Heart right ventricle (tissue), 16 donors: ENCODE measurements around the gene TOR2A. TPM values are rescaled to one million over a fixed set of nuclear protein-coding genes. Genes with fewer than 3 reads are reported as not detected.

Experiments
- ATAC-seq, 8 donors: fragments of 200-7000 bp; cut with Tn5 transposase; one replicate each; pipeline ENCODE4 v1.9.1; 2020; ENCODE audit warnings: mild to moderate bottlenecking in 8 of 8, moderate library complexity in 8 of 8, moderate number of reproducible peaks in 1 of 8
- DNase-seq, 2 donors: peaks; one replicate each; pipeline ENCODE4 v3.0.0-alpha.2; 2020
- H3K27ac ChIP-seq, 10 donors: fragments of 200-600 bp; sonication (generic) in 2 of 10; one replicate each; pipeline versions ENCODE4 v1.5.0 to v1.8.0; 2020 to 2022; ENCODE audit warnings: mild to moderate bottlenecking in 3 of 10
- H3K27me3 ChIP-seq, 7 donors: fragments of 200-600 bp; one replicate each; pipeline ENCODE4 v1.8.0; 2021 to 2022; ENCODE audit warnings: mild to moderate bottlenecking in 2 of 7
- H3K36me3 ChIP-seq, 9 donors: fragments of 200-600 bp; sonication (generic) in 1 of 9; one replicate each; pipeline versions ENCODE4 v1.5.0 to v1.8.0; 2020 to 2022; ENCODE audit warnings: mild to moderate bottlenecking in 2 of 9
- H3K4me1 ChIP-seq, 9 donors: fragments of 200-600 bp; sonication (generic) in 1 of 9; one replicate each; pipeline versions ENCODE4 v1.5.0 to v1.8.0; 2020 to 2022; ENCODE audit warnings: mild to moderate bottlenecking in 4 of 9
- H3K4me3 ChIP-seq, 10 donors: fragments of 200-600 bp; sonication (generic) in 2 of 10; one replicate each; pipeline versions ENCODE4 v1.5.0 to v1.8.0; 2020 to 2022; ENCODE audit warnings: mild to moderate bottlenecking in 7 of 10, moderate library complexity in 2 of 10
- H3K9me3 ChIP-seq, 11 donors: fragments of 200-600 bp in 10 of 11; sonication (generic) in 2 of 11; one replicate each; pipeline versions ENCODE4 v1.5.0 to v1.8.0; 2013 to 2022; ENCODE audit warnings: mild to moderate bottlenecking in 2 of 11, control low read depth in 1 of 11, moderate library complexity in 1 of 11
- WGBS, 2 donors: extraction: QIAGEN DNeasy Blood & Tissue Kit; methylation state at CpG; one replicate each; pipeline ENCODE4 v1.1.7; 2013; ENCODE audit warnings: inconsistent platforms in 1 of 2; 5-methylcytosine and 5-hydroxymethylcytosine counted together
- intact Hi-C, 10 donors: fragments of 100-400 bp; cut with DNase I; formaldehyde crosslinking; loops; one replicate each; pipeline versions ENCODE4 v1.11.1 to v1.14.2; 2022
- polyA plus RNA-seq, 2 donors: library from polyadenylated mRNA; stranded (reverse); fragments of 200-250 nt; gene quantifications; one replicate each; pipeline ENCODE4 v1.2.3, GENCODE V29; 2013
- total RNA-seq, 10 donors: library from RNA; stranded (reverse); fragmentation: NEBNext Ultra II Directional in 3 of 10; extraction: Animal tissue kit (Norgen Biotek cat#: 25700) in 3 of 10; gene quantifications; one replicate each; pipeline versions ENCODE4 v1.2.1 to v1.2.4, GENCODE V29; 2021 to 2023
- TF ChIP-seq, protein P1 (sequence below), 9 donors: fragments of 200-600 bp; sonication (generic) in 2 of 9; IDR thresholded peaks; one replicate each; pipeline versions ENCODE4 v1.5.0 to v1.8.0; 2021 to 2022; ENCODE audit warnings: antibody characterized with exemption in 9 of 9, mild to moderate bottlenecking in 5 of 9, moderate library complexity in 1 of 9
- donor health status: Arrhythmogenic right ventricular cardiomyopathy.
- donor health status: ischemic (EF 13 %, LVEDD 7.1; RV severe dilation, severe dysfunction).
- donor health status: healthy with polysubstance abuse.
- donor health status: DM: no; HTN: yes; CAD: no.
- donor health status: DM: no; HTN: no; CAD: no.
- donor health status: ischemic (EF 25% LVEDD 6.9; RV normal size, moderate dysfunction).
- donor health status: ischemic (EF 25% LVEDD 5.7; RV mildly dilated, moderate dysfunction).
- donor health status: healthy.
- donor health status: DM: yes; HTN: yes; CAD: no.
- donor health status: Ischemic cardiomyopathy.
- donor health status: ischemic (EF 35%, LVEDD 5.7; RV mildly dilated, moderate dysfunction).
- donor health status: nonischemic (EF 11% LVEDD 7.7; RV severe dilation, severe dysfunction).
- donor health status: DM: yes; HTN: yes; CAD: no.
- donor health status: PGD.
- donor health status: ischemic (EF 29% LVEDD 5.4; RV normal size, mild dysfunction).
- donor health status: nonischemic (EF 23%, LVEDD 6.1; RV moderate dilation, normal function).

The TOR2A gene
- total and polyA plus RNA-seq, 12 donors: 1.5 to 7.6 (median 2.8) TPM

GRCh38 chr9:127767909-127768331 lies 32.8 kb upstream of the TOR2A start:
- TF ChIP-seq, protein P1, sequence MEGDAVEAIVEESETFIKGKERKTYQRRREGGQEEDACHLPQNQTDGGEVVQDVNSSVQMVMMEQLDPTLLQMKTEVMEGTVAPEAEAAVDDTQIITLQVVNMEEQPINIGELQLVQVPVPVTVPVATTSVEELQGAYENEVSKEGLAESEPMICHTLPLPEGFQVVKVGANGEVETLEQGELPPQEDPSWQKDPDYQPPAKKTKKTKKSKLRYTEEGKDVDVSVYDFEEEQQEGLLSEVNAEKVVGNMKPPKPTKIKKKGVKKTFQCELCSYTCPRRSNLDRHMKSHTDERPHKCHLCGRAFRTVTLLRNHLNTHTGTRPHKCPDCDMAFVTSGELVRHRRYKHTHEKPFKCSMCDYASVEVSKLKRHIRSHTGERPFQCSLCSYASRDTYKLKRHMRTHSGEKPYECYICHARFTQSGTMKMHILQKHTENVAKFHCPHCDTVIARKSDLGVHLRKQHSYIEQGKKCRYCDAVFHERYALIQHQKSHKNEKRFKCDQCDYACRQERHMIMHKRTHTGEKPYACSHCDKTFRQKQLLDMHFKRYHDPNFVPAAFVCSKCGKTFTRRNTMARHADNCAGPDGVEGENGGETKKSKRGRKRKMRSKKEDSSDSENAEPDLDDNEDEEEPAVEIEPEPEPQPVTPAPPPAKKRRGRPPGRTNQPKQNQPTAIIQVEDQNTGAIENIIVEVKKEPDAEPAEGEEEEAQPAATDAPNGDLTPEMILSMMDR (IDR thresholded peaks at IDR 0.05): no peak
- peak; percentile 53 to 58 for DNase-seq
- Histone ChIP-seq H3K4me3 (peak overlapping the region in 9 of 10 donors; percentile 15 to 75 (median 65)), H3K36me3 (peaks cover 0 to 29% (median 0%) of the 10 kb centered on the region in 9 donors), H3K9me3 (no peaks in the 10 kb centered on the region), H3K27ac (peak overlapping the region; percentile 71 to 97 (median 88)), H3K27me3 (no peaks in the 10 kb centered on the region), H3K4me1 (peaks cover 9 to 85% (median 65%) of the 10 kb centered on the region in 9 donors)
- ATAC-seq: no peak
- intact Hi-C loops: no loop called here
- WGBS, 2 donors: 32 to 33% methylated on average over 13 of the region's 13 CpGs

- intact Hi-C loops: no loop called here
- no peaks in the 10 kb centered on the region for H3K9me3 ChIP-seq
- TF ChIP-seq, protein P1 (IDR thresholded peaks at IDR 0.05): no peak
- WGBS, 2 donors: 52 to 54% methylated on average over 3 of the region's 3 CpGs
- peak overlapping the region in 7 of 10 donors; percentile 15 to 75 (median 65) for H3K4me3 ChIP-seq
- peaks cover 10 to 90% (median 70%) of the 10 kb centered on the region in 9 donors for H3K4me1 ChIP-seq
- DNase-seq (no peak), ATAC-seq (no peak)
- no peaks in the 10 kb centered on the region for H3K27me3 ChIP-seq
- H3K27ac ChIP-seq: peak overlapping the region; percentile 71 to 97 (median 88)
- H3K36me3 ChIP-seq: peaks cover 0 to 24% (median 0%) of the 10 kb centered on the region in 9 donors
Measured at GRCh38 chr9:127767410-127767809, 32.3 kb upstream of the TOR2A start.

- ATAC-seq: no peak
- H3K4me1 ChIP-seq: peaks cover 13 to 99% (median 86%) of the 10 kb centered on the region in 9 donors
- 51 to 78% methylated on average over 1 of the region's 1 CpG for WGBS, 2 donors
- H3K27ac ChIP-seq: peak overlapping the region in 9 of 10 donors; percentile 67 to 97 (median 88)
- H3K36me3 ChIP-seq: peaks cover 0 to 29% (median 0%) of the 10 kb centered on the region in 9 donors
- no peaks in the 10 kb centered on the region for H3K9me3 ChIP-seq
- TF ChIP-seq, protein P1 (IDR thresholded peaks at IDR 0.05): no peak
- no peak for DNase-seq
- H3K4me3 ChIP-seq: no peak overlapping the region
- H3K27me3 ChIP-seq: no peaks in the 10 kb centered on the region
- intact Hi-C loops: no loop called here
Measured at GRCh38 chr9:127765418-127765817, 30.3 kb upstream of the TOR2A start.

GRCh38 chr9:127763918-127764384 lies 28.9 kb upstream of the TOR2A start:
- H3K4me1 ChIP-seq: peaks cover 13 to 99% (median 81%) of the 10 kb centered on the region in 9 donors
- WGBS, 2 donors: 30 to 37% methylated on average over 7 of the region's 7 CpGs
- DNase-seq: peak; percentile 73 to 85
- peak; percentile 60 to 86 (median 76) for ATAC-seq
- TF ChIP-seq, protein P1 (IDR thresholded peaks at IDR 0.05): peak; percentile 20 to 66 (median 55)
- no peaks in the 10 kb centered on the region for H3K9me3 ChIP-seq
- intact Hi-C loops: loop anchor here in 1 of 10 donors (5.0 kb wide), 1 partner anchor 93 kb away; no protein-coding TSS in a partner anchor
- H3K4me3 ChIP-seq: peak overlapping the region in 1 of 10 donors; percentile 54
- peaks cover 0 to 4% (median 0%) of the 10 kb centered on the region in 7 donors for H3K27me3 ChIP-seq
- peak overlapping the region; percentile 73 to 97 (median 88) for H3K27ac ChIP-seq
- peaks cover 0 to 42% (median 0%) of the 10 kb centered on the region in 9 donors for H3K36me3 ChIP-seq
